RWPE2 (cell line): ENCODE measurements around the gene CCDC175.

Experiments used
- ATAC-seq: fragments of 200-7000 bp; cut with Tn5 transposase; 3 replicates; pipeline ENCODE4 v1.9.1; 2021; ENCODE audit warnings: low read depth
- DNase-seq: peaks from one replicate; pipeline ENCODE4 v3.0.0-alpha.2; 2020; ENCODE audit warnings: low spot score
- H3K27ac ChIP-seq: fragments of 450-650 bp; 2 replicates; pipeline ENCODE4 v1.5.1; 2017; ENCODE audit warnings: mild to moderate bottlenecking; ENCODE audit not compliant: poor library complexity, severe bottlenecking
- H3K27me3 ChIP-seq: fragments of 250-450 bp; sonication (Bioruptor Pico); 2 replicates; pipeline ENCODE4 v1.5.1; 2021; ENCODE audit warnings: mild to moderate bottlenecking, moderate library complexity; ENCODE audit not compliant: insufficient read depth, poor library complexity, severe bottlenecking
- H3K36me3 ChIP-seq: fragments of 250-450 bp; sonication (Bioruptor Pico); 2 replicates; pipeline ENCODE4 v1.5.1; 2020; ENCODE audit warnings: low read depth, mild to moderate bottlenecking, moderate library complexity
- H3K4me1 ChIP-seq: fragments of 250-450 bp; sonication (Bioruptor Pico); 2 replicates; pipeline ENCODE4 v1.5.1; 2021; ENCODE audit warnings: mild to moderate bottlenecking, moderate library complexity; ENCODE audit not compliant: insufficient read depth, poor library complexity, severe bottlenecking
- H3K4me3 ChIP-seq: fragments of 250-450 bp; sonication (Bioruptor Pico); 2 replicates; pipeline ENCODE4 v1.5.1; 2021; ENCODE audit warnings: mild to moderate bottlenecking, moderate library complexity; ENCODE audit not compliant: severe bottlenecking
- H3K9me3 ChIP-seq: fragments of 250-450 bp; sonication (Bioruptor Pico); 2 replicates; pipeline ENCODE4 v1.5.1; 2021; ENCODE audit warnings: mild to moderate bottlenecking, moderate library complexity; ENCODE audit not compliant: severe bottlenecking
- TF ChIP-seq, protein P1 (sequence below): fragments of 450-650 bp; IDR thresholded peaks from one replicate; pipeline ENCODE4 v1.5.1; 2017; ENCODE audit warnings: mild to moderate bottlenecking, moderate library complexity; ENCODE audit not compliant: poor library complexity, severe bottlenecking

The CCDC175 gene

DNA sequence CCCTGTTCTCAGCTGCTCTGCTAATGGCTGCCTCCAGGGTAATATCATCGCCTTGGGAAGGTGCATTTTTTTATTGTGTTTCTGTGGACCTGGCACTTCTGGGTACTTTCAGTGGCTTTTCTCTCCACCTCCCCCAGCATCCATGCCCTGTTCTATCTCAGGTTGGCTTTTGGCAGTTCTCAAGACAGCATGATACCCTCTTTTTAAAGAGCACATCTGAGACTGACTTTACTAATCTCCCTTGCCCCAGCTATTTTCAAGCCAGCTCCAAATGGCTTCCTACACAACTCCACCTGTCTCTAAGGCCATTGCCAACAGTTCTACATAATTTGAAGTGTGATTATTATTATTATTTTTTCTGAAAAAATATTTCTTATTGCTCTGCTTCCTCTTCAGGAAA is 39.1 kb downstream of the CCDC175 start:
- H3K27ac ChIP-seq = no peak overlapping the region
- no peaks in the 10 kb centered on the region for H3K27me3 ChIP-seq
- ATAC-seq = no peak
- no peaks in the 10 kb centered on the region for H3K9me3 ChIP-seq
- H3K4me1 ChIP-seq = no peaks in the 10 kb centered on the region
- no peak overlapping the region for H3K4me3 ChIP-seq
- H3K36me3 ChIP-seq = no peaks in the 10 kb centered on the region
- TF ChIP-seq, protein P1, sequence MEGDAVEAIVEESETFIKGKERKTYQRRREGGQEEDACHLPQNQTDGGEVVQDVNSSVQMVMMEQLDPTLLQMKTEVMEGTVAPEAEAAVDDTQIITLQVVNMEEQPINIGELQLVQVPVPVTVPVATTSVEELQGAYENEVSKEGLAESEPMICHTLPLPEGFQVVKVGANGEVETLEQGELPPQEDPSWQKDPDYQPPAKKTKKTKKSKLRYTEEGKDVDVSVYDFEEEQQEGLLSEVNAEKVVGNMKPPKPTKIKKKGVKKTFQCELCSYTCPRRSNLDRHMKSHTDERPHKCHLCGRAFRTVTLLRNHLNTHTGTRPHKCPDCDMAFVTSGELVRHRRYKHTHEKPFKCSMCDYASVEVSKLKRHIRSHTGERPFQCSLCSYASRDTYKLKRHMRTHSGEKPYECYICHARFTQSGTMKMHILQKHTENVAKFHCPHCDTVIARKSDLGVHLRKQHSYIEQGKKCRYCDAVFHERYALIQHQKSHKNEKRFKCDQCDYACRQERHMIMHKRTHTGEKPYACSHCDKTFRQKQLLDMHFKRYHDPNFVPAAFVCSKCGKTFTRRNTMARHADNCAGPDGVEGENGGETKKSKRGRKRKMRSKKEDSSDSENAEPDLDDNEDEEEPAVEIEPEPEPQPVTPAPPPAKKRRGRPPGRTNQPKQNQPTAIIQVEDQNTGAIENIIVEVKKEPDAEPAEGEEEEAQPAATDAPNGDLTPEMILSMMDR = no peak
- DNase-seq = no peak

DNA sequence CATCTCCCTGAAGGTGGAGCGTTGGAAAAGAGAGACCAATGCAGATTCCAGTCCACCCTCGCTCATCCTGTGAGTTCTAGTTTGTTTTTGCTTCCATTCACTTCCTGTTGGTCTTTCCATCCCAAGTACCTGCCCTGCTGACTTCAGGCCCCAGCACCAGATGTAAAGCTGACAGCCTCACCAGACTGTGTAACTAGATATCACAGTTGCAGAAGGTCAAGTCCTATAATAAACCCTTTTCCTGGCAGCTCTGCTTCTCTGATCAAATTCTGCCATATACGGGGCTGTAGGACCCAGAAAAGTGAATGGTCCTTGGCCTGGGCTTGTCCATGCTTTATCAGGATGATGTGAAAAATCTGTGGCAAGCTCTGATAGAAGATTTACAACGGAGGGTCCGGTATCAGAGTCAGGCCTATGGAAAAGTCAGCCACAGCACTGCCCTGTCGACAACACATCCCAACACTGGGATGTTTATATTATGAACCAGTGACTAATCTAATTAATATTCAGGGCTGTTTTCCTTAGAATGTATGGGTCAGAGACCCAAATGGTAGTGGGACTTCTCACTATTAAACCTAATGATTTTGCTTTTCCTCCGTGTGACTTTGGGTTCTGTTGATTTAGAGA is 42.1 kb downstream of the CCDC175 start:
- DNase-seq (no peak), ATAC-seq (no peak)
- TF ChIP-seq, protein P1 = no peak
- Histone ChIP-seq H3K27me3 (peaks cover 5% of the 10 kb centered on the region), H3K9me3 (no peaks in the 10 kb centered on the region), H3K27ac (no peak overlapping the region), H3K4me1 (no peaks in the 10 kb centered on the region), H3K4me3 (no peak overlapping the region), H3K36me3 (no peaks in the 10 kb centered on the region)

DNA sequence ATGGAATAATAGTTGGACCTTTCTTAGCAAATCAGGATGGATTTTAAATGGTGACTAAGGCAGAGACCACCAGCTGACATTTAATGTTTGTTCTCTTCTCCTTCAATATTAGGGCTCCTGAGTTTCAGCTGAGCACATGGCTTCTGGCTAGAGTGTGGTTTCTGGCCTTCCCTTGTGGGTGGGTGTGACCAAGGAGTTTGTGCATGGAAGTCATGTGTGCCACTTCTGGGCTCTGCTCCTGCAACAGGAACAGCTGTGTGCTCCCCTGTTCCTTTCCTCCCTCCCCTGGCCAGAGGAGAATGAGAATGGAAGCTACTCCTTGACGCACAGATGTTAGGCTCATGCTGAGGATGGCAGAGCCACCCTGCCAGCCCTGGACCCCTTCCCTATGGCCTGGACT is 44.2 kb downstream of the CCDC175 start:
- H3K27ac ChIP-seq = no peak overlapping the region
- no peaks in the 10 kb centered on the region for H3K36me3 ChIP-seq
- peaks cover 5% of the 10 kb centered on the region for H3K27me3 ChIP-seq
- H3K9me3 ChIP-seq = no peaks in the 10 kb centered on the region
- ATAC-seq (no peak), DNase-seq (no peak)
- H3K4me1 ChIP-seq = no peaks in the 10 kb centered on the region
- no peak overlapping the region for H3K4me3 ChIP-seq
- TF ChIP-seq, protein P1 = no peak

DNA sequence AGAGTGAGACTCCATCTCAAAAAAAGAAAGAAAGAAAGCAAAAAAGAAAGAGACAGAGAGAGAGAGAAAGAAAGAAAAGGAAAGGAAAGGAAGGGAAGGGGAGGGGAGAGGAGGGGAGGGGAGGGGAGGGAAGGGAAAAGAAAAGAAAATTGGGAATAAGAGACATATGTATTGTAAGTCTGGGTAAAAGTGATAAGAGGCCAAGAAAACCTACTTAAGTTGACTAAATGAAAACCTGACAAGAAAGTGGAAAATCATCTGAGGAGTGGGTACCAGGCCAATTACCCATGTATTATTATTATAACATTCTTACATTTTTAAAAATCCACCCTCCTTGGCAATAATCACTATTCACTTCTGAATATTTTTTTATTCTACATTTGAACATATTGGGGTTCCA is 46.3 kb downstream of the CCDC175 start:
- no peaks in the 10 kb centered on the region for H3K36me3 ChIP-seq

DNA sequence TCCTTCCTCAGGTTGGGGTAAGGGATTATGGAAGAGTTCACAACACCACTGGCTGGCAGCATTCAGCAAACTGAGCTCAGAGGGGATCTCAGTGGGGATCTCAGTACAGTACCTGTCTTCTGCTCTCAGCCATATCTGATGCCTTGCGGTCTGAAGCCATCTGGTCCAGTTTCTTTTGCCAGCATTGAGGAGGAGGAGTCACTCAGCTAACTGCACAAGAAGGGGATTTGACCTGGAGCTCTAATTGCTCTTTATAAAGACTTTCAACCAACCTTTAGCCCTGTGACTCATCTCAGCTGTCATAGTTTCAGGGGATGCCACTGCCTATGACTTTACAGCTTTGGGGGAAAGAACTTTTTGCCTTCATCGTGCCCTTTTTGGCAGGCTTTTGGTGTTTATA is 47.4 kb downstream of the CCDC175 start:
- ATAC-seq (no peak), DNase-seq (no peak)
- Histone ChIP-seq H3K27ac (no peak overlapping the region), H3K4me3 (no peak overlapping the region), H3K4me1 (no peaks in the 10 kb centered on the region), H3K27me3 (peaks cover 14% of the 10 kb centered on the region), H3K36me3 (no peaks in the 10 kb centered on the region), H3K9me3 (no peaks in the 10 kb centered on the region)
- TF ChIP-seq, protein P1 = no peak

More for the DNA sequence above, 46.3 kb downstream of the CCDC175 start:
- TF ChIP-seq, protein P1 = no peak
- no peaks in the 10 kb centered on the region for H3K4me1 ChIP-seq
- H3K27me3 ChIP-seq = peaks cover 10% of the 10 kb centered on the region
- H3K9me3 ChIP-seq = no peaks in the 10 kb centered on the region
- ATAC-seq (no peak), DNase-seq (no peak)
- H3K27ac ChIP-seq = no peak overlapping the region
- H3K4me3 ChIP-seq = no peak overlapping the region
